Measurements from ENCODE around the gene SLIT3. TPM values are rescaled to one million over a fixed set of nuclear protein-coding genes. Genes with fewer than 3 reads are reported as not detected.
A peak's percentile ranks its signal among the peaks of the same experiment; 100 is the strongest.

The SLIT3 gene
- total and polyA plus RNA-seq, 4 donors = 4.6 to 48.5 (median 19.8) TPM

DNA sequence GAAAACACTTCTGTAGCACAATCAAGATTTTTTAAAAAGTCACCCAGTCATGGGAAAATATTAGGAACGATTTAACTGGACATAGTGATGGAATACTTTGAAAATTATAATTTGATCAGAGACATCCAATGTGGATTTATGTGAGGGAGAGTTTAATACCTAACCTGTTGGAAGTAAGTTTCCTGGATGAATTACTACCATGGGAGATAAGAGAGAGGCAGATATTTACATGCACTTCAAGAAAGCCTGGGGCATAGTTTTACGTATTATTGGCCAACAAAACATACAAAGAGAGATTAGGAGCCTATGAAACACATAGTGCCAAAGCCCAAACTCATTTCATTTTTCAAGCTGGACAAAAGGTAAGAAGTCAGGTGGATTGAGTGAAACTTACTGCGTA lies 336.8 kb downstream of the SLIT3 start:
- 72 to 89% methylated on average over 3 of the region's 3 CpGs for WGBS, 2 donors
- H3K9me3 ChIP-seq (ENCODE audit: control insufficient read depth in 4 of 4, insufficient read depth in 3 of 4, low read length in 3 of 4) = no peaks in the 10 kb centered on the region
- H3K27me3 ChIP-seq (ENCODE audit: control insufficient read depth in 3 of 3, insufficient read depth in 3 of 3, low read length in 2 of 3) = no peaks in the 10 kb centered on the region
- no peak overlapping the region for H3K9ac ChIP-seq (ENCODE audit: insufficient read depth in 1 of 2, low read length in 2 of 2)
- peaks cover 0 to 15% (median 5%) of the 10 kb centered on the region in 5 donors for H3K4me1 ChIP-seq (ENCODE audit: control insufficient read depth in 5 of 5, insufficient read depth in 5 of 5, low read length in 5 of 5)
- TF ChIP-seq, protein P1, sequence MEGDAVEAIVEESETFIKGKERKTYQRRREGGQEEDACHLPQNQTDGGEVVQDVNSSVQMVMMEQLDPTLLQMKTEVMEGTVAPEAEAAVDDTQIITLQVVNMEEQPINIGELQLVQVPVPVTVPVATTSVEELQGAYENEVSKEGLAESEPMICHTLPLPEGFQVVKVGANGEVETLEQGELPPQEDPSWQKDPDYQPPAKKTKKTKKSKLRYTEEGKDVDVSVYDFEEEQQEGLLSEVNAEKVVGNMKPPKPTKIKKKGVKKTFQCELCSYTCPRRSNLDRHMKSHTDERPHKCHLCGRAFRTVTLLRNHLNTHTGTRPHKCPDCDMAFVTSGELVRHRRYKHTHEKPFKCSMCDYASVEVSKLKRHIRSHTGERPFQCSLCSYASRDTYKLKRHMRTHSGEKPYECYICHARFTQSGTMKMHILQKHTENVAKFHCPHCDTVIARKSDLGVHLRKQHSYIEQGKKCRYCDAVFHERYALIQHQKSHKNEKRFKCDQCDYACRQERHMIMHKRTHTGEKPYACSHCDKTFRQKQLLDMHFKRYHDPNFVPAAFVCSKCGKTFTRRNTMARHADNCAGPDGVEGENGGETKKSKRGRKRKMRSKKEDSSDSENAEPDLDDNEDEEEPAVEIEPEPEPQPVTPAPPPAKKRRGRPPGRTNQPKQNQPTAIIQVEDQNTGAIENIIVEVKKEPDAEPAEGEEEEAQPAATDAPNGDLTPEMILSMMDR (IDR thresholded peaks at IDR 0.05; ENCODE audit: control extremely low read depth, extremely low read depth) = no peak
- H3K36me3 ChIP-seq (ENCODE audit: control insufficient read depth in 4 of 4, insufficient read depth in 4 of 4, low read length in 4 of 4) = no peaks in the 10 kb centered on the region
- DNase-seq (no peak), ATAC-seq (ENCODE audit: insufficient read depth, low FRiP score) (no peak)
- no peak overlapping the region for H3K4me3 ChIP-seq
- no peak overlapping the region for H3K27ac ChIP-seq (ENCODE audit: low read depth in 1 of 2, low read length in 1 of 2)

DNA sequence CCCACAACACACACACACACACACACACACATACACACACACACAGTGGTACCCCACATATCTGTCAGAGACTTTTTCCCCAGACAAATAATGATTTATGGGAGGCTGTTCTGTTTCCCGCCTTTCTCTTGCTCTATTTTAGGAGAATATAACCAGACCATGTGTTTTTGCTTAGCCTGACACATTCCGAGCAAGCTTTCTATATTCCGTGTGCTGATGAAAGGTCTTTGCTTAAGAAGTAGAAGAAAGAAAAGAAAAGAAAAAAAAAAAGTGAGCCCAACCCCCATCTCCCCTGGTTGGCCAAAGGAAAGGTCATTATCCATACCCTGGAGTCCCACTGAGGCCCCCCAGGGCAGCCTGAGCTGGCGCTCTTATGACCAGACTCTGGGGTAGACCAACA lies 338.6 kb downstream of the SLIT3 start:
- WGBS, 2 donors = 81 to 83% methylated on average over 4 of the region's 4 CpGs
- DNase-seq = peak in 2 of 3 donors; percentile 60 to 61
- peaks cover 0 to 15% (median 5%) of the 10 kb centered on the region in 5 donors for H3K4me1 ChIP-seq (ENCODE audit: control insufficient read depth in 5 of 5, insufficient read depth in 5 of 5, low read length in 5 of 5)

DNA sequence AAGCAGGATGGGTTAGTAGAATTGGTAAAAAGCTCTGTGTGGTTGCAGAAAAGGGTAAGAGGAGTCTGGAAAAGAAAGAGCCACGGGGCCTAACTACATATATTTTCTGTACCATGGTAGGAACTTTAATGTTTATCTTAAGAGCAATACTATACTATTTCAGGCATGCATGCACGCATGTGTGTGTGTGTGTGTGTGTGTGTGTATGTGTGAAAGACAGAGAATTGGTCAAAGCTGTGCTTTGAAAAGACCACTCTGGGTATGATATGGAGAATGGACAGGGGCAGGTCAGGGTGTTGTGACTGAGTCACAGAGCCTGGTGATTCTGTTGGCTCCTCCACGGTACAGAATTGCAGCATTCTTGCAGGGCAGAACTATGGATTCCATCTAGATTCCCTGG lies 339.3 kb downstream of the SLIT3 start:
- TF ChIP-seq, protein P1 (IDR thresholded peaks at IDR 0.05; ENCODE audit: control extremely low read depth, extremely low read depth) = no peak
- Histone ChIP-seq H3K36me3 (ENCODE audit: control insufficient read depth in 4 of 4, insufficient read depth in 4 of 4, low read length in 4 of 4) (no peaks in the 10 kb centered on the region), H3K27ac (ENCODE audit: low read depth in 1 of 2, low read length in 1 of 2) (no peak overlapping the region), H3K4me3 (no peak overlapping the region), H3K9me3 (ENCODE audit: control insufficient read depth in 4 of 4, insufficient read depth in 3 of 4, low read length in 3 of 4) (no peaks in the 10 kb centered on the region), H3K9ac (ENCODE audit: insufficient read depth in 1 of 2, low read length in 2 of 2) (no peak overlapping the region), H3K27me3 (ENCODE audit: control insufficient read depth in 3 of 3, insufficient read depth in 3 of 3, low read length in 2 of 3) (no peaks in the 10 kb centered on the region), H3K4me1 (ENCODE audit: control insufficient read depth in 5 of 5, insufficient read depth in 5 of 5, low read length in 5 of 5) (peaks cover 0 to 15% (median 5%) of the 10 kb centered on the region in 5 donors)
- DNase-seq (peak; percentile 42 to 53 (median 49)), ATAC-seq (ENCODE audit: insufficient read depth, low FRiP score) (no peak)
- WGBS, 2 donors = 70 to 81% methylated on average over 3 of the region's 3 CpGs

More for the DNA sequence above, 338.6 kb downstream of the SLIT3 start:
- Histone ChIP-seq H3K36me3 (ENCODE audit: control insufficient read depth in 4 of 4, insufficient read depth in 4 of 4, low read length in 4 of 4) (no peaks in the 10 kb centered on the region), H3K4me3 (no peak overlapping the region), H3K9ac (ENCODE audit: insufficient read depth in 1 of 2, low read length in 2 of 2) (no peak overlapping the region), H3K9me3 (ENCODE audit: control insufficient read depth in 4 of 4, insufficient read depth in 3 of 4, low read length in 3 of 4) (no peaks in the 10 kb centered on the region), H3K27me3 (ENCODE audit: control insufficient read depth in 3 of 3, insufficient read depth in 3 of 3, low read length in 2 of 3) (no peaks in the 10 kb centered on the region), H3K27ac (ENCODE audit: low read depth in 1 of 2, low read length in 1 of 2) (no peak overlapping the region)
- no peak for ATAC-seq (ENCODE audit: insufficient read depth, low FRiP score)
- TF ChIP-seq, protein P1 (IDR thresholded peaks at IDR 0.05; ENCODE audit: control extremely low read depth, extremely low read depth) = no peak

DNA sequence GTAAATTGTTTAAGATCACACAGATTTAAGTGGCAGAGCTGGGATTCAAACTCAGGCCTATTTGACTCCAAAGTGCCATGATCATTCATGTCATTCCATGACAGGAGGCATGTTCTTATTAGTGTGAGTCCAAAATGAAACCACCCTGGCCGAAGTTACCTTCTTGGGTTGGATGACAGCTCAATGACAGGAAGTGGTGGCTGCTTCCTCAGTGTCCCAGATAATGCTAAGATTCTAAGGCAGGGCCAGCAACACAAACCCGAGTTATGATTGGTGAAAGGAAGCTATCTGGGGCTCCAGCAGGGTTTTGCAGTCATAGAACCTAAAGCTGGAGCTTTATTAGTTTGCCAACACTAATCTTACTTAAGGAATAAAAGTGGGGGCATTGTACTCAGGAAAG lies 340.4 kb downstream of the SLIT3 start:
- WGBS, 2 donors = 26 to 31% methylated on average over 2 of the region's 2 CpGs
- peaks cover 0 to 15% (median 9%) of the 10 kb centered on the region in 5 donors for H3K4me1 ChIP-seq (ENCODE audit: control insufficient read depth in 5 of 5, insufficient read depth in 5 of 5, low read length in 5 of 5)

More for the DNA sequence above, 340.4 kb downstream of the SLIT3 start:
- no peak overlapping the region for H3K4me3 ChIP-seq
- TF ChIP-seq, protein P1 (IDR thresholded peaks at IDR 0.05; ENCODE audit: control extremely low read depth, extremely low read depth) = no peak
- H3K9me3 ChIP-seq (ENCODE audit: control insufficient read depth in 4 of 4, insufficient read depth in 3 of 4, low read length in 3 of 4) = no peaks in the 10 kb centered on the region
- no peak for ATAC-seq (ENCODE audit: insufficient read depth, low FRiP score)
- no peak for DNase-seq
- H3K27me3 ChIP-seq (ENCODE audit: control insufficient read depth in 3 of 3, insufficient read depth in 3 of 3, low read length in 2 of 3) = no peaks in the 10 kb centered on the region
- no peaks in the 10 kb centered on the region for H3K36me3 ChIP-seq (ENCODE audit: control insufficient read depth in 4 of 4, insufficient read depth in 4 of 4, low read length in 4 of 4)
- no peak overlapping the region for H3K9ac ChIP-seq (ENCODE audit: insufficient read depth in 1 of 2, low read length in 2 of 2)
- H3K27ac ChIP-seq (ENCODE audit: low read depth in 1 of 2, low read length in 1 of 2) = no peak overlapping the region
